ENCODE measurements around the gene CTNNB1. TPM values are rescaled to one million over a fixed set of nuclear protein-coding genes. Genes with fewer than 3 reads are reported as not detected.

Gene CTNNB1
- polyA plus RNA-seq, 1 donor from 2014 or later, result 45.7 TPM

DNA sequence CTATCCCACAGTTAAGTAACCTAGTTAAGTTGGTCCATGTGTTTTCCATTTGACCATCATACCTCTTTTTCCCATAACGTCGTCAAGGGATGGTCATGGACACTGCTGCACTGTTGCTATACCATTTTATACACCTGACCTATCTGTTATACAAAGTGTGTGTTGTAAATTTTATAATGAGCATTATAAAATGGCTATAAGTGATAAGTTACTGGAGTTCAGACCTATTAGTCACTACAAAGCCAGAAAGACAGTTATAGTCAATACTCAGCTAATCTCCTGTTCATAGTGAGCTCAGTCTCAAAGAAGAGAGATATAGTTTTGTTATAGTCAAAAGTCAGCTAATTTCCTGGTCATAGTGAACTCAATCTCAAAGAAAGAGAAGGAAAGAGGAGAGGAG lies 18.9 kb upstream of the CTNNB1 start:
- Mint-ChIP-seq H3K36me3 (no peaks in the 10 kb centered on the region), H3K9me3 (no peaks in the 10 kb centered on the region), H3K27ac (no peak overlapping the region), H3K4me1 (no peaks in the 10 kb centered on the region), H3K4me3 (no peak overlapping the region), H3K27me3 (peaks cover 16% of the 10 kb centered on the region)

DNA sequence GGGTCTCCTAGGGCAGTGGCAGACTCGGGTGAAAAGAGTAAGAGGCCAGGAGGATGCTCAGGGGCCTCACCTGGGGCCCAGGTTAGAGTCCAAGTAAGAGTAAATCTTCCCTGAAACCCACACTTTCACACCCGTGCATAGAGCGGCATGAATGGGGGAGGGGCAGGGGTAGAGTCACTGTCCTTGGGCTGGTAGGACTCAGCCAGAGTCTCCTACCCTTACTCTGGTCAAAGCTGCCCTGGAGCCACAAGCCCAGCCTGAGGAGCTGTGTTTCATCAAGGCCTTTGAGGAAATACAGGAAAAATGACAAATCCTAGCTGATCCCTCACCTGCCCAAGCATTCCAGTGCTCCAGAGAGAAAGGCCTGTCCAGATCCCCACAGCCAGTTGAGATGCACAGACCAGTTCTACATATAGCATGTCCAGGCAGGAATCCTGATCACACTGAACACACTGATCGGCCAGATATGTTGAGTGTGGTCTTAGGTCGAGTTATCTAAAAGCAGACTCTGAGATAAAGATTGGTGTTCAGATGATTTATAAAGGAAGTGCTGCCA lies 16.7 kb upstream of the CTNNB1 start:
- Mint-ChIP-seq H3K4me1 (peaks cover 0 to 1% (median 0%) of the 10 kb centered on the region in 3 donors), H3K4me3 (no peak overlapping the region), H3K27ac (no peak overlapping the region), H3K36me3 (no peaks in the 10 kb centered on the region), H3K9me3 (no peaks in the 10 kb centered on the region), H3K27me3 (peaks cover 18% of the 10 kb centered on the region)

DNA sequence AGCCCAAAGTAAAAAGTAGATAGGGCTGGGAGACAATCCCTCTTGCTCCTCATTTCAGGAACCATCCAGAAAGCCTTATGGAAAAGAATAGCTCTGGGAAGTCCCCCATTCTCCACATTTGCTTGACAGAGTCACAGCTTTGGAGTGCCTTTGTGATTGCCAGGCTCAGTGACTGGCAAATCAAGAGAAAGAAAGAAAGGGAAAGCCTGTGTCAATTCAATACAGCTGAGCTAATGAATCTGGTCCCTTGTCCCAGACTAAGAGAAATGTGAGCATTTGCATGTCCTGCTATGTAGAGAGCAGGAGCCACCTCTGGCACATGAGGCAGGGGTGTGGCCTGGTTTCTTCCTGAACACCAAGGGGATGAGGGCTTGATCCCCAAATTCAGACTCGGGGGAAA lies 14.9 kb upstream of the CTNNB1 start:
- Mint-ChIP-seq H3K27ac (no peak overlapping the region), H3K27me3 (peaks cover 18% of the 10 kb centered on the region), H3K4me1 (peaks cover 0 to 4% (median 1%) of the 10 kb centered on the region in 3 donors), H3K9me3 (no peaks in the 10 kb centered on the region), H3K4me3 (no peak overlapping the region), H3K36me3 (no peaks in the 10 kb centered on the region)

DNA sequence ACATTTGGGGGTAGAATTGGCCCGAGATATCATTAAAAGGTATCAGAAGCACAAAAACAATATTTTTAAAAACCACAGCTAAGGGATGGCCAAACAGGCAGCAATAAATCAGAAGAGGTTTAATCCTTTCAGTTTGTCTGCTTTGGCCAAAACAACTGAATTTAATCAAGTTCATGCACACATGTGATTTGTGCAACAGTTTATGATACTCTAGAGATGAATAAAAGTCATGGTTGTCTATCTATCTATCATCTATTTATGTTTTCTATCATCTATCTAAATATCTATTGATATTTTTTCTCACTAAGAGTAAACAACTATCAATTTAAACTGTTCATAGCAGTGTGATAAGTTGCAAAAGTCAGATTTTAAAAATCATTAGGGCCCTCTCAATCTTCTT lies 13.0 kb upstream of the CTNNB1 start:
- H3K4me3 Mint-ChIP-seq, result no peak overlapping the region
- H3K36me3 Mint-ChIP-seq, result no peaks in the 10 kb centered on the region
- H3K9me3 Mint-ChIP-seq, result no peaks in the 10 kb centered on the region
- H3K4me1 Mint-ChIP-seq, result peaks cover 0 to 16% (median 6%) of the 10 kb centered on the region in 3 donors
- H3K27ac Mint-ChIP-seq, result no peak overlapping the region
- peaks cover 11% of the 10 kb centered on the region for H3K27me3 Mint-ChIP-seq

DNA sequence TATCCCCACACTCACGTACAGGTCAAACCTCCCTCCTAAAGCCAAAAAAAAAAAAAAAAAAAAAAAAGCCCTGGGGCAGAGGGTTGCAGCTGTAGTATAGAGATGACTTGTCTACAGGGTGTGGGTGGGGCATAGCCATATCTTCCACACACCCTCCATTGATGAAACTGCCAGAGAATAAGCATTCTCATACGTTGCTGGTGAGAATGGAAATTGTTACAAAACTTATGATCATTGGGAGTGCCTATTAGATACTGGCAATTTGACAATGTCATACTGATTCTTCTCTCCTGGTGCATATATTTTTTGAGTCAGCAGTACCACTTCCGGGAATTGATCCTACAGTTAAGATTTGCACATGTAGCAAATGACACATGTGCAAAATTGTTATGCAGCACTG lies 11.0 kb upstream of the CTNNB1 start:
- Mint-ChIP-seq H3K4me3 (no peak overlapping the region), H3K27ac (no peak overlapping the region), H3K36me3 (no peaks in the 10 kb centered on the region), H3K27me3 (peaks cover 8% of the 10 kb centered on the region), H3K9me3 (no peaks in the 10 kb centered on the region), H3K4me1 (peaks cover 0 to 16% (median 6%) of the 10 kb centered on the region in 3 donors)

DNA sequence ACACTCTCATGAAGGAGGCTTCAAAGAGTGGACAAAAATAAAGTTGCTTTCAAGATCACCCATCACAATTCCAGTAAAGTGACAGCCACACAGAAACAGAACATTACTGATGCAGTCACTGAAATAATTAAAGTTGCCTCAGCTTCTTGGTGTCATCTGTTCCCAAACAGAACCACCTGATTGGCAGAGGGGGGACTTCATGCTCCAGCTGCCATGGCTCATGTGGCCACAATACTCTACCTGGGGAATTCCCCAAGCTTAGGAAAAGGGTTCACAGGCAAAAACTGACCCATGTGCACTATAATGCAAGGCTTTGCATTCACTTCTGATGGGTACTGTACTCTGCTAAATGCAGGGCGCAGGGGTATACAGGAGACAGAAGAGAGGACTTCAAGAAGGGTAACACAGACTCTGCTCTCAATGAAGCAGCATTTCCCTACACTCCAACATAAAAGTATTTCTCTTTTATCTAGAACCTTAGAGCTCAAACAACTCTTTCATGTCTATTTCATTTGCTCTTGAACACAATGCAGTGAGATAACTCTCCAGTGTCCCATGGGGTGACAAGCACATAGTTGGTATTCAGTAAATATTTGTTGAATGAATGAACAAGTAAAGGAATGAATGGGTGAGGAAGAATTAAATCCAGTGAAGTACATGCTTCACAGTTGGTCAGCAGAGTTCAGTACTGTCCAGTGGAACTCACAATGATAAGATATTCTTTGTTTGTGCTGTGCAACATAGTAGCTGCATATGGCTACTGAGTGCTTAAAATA lies 8.6 kb upstream of the CTNNB1 start:
- Mint-ChIP-seq H3K4me3 (no peak overlapping the region), H3K9me3 (no peaks in the 10 kb centered on the region), H3K36me3 (no peaks in the 10 kb centered on the region), H3K4me1 (peaks cover 0 to 16% (median 6%) of the 10 kb centered on the region in 3 donors), H3K27me3 (peaks cover 3% of the 10 kb centered on the region), H3K27ac (no peak overlapping the region)

DNA sequence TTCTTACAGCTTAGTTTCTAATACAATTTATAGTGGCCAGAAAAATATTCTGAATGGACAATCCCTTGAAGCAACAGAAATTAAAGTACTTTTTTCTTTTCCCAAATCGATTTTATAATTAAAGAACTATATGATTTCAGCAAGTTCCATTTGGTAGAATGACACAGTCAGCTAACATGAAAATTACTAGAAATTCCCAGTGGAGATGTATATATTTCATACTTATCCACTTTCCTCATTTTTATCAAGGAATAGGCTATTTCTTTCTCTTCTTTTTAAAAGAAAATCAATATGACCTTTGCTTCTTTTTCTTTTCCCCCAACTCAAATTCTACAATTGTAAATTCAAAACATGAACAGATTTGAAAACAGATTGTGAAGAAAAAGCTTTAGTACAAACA lies 6.4 kb upstream of the CTNNB1 start:
- no peak overlapping the region for H3K4me3 Mint-ChIP-seq
- H3K9me3 Mint-ChIP-seq, result no peaks in the 10 kb centered on the region
- peaks cover 6% of the 10 kb centered on the region for H3K27me3 Mint-ChIP-seq
- H3K4me1 Mint-ChIP-seq, result peaks cover 0 to 16% (median 4%) of the 10 kb centered on the region in 3 donors
- H3K36me3 Mint-ChIP-seq, result no peaks in the 10 kb centered on the region
- H3K27ac Mint-ChIP-seq, result no peak overlapping the region

DNA sequence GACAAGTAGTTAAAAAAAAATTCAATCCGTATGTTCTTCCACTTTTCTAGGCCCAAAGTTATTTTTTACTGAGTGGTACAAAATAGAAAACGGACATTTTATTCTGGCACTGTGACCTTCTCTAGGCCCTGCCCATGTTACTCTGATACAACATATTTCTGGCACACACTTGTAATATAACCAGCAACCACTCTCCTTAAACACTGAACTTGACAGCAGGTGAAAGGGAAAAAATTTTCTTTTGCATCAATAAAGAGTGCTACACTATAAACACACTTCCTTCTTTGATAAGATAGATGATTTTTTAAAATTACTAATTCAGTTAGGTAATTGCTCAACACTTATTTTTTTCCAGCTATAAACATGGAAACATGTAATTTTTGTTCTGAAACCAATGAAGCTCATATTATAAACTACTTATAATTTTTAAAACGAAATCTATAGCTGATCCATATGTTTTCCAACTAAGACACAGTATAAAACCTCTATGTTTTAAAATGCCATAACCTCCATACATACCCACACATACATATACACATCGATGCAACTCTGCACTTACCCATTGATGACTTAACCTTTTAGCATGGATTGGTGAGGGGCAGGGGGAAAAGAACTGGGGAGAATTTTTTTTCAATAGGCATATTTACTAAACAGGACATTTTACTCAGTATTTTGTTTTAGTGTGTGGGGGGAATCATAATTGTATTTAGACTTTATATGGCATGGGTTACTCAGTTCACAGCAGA lies 5.3 kb upstream of the CTNNB1 start:
- peak overlapping the region in 1 of 3 donors; percentile 58 for H3K27ac Mint-ChIP-seq
- H3K36me3 Mint-ChIP-seq, result no peaks in the 10 kb centered on the region
- H3K27me3 Mint-ChIP-seq, result peaks cover 6% of the 10 kb centered on the region
- peak overlapping the region in 1 of 4 donors; percentile 28 for H3K4me3 Mint-ChIP-seq
- no peaks in the 10 kb centered on the region for H3K9me3 Mint-ChIP-seq
- peaks cover 0 to 17% (median 7%) of the 10 kb centered on the region in 3 donors for H3K4me1 Mint-ChIP-seq

DNA sequence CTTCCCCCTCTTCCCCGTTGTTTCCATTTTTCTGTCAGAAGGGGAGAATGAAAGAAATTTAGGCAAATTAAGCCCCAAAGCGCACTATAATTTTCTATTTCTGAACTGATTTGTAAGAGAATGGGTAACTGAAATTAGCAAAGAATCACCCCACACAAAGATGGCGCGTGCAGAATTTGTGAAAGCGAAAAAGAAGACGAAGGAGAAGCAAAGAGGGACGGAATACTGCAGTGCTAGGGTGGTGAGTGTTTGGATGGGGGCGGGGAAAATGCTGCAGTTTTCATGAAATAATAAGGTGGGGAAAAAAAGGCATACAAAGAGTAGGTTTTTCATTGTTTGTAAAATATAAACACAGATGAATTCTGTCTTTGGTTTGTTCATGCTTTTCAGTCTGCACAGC lies 4.6 kb upstream of the CTNNB1 start:
- H3K9me3 Mint-ChIP-seq, result no peaks in the 10 kb centered on the region
- peak overlapping the region in 1 of 4 donors; percentile 28 for H3K4me3 Mint-ChIP-seq
- H3K27ac Mint-ChIP-seq, result peak overlapping the region in 1 of 3 donors; percentile 58
- H3K4me1 Mint-ChIP-seq, result peaks cover 0 to 14% (median 7%) of the 10 kb centered on the region in 3 donors
- no peaks in the 10 kb centered on the region for H3K36me3 Mint-ChIP-seq
- peaks cover 6% of the 10 kb centered on the region for H3K27me3 Mint-ChIP-seq

DNA sequence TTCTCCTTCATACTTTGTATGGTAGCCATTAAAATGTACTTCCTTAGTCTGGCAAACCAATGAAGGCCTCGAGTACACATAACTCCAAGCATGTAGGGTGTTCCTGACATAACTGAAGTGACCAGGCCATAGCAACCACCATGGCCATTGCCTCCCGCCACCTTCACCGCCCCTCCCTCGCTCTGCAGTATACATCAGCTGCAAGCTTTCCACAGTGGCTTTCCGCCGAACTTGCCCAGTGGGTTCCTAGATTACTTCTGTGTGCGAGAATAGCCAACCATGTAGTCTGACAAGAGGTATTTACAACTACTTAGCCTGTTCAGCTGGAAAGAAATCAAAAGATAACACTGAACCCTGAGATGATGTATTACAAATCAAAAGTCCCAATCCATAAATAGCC lies 3.4 kb upstream of the CTNNB1 start:
- no peaks in the 10 kb centered on the region for H3K9me3 Mint-ChIP-seq
- peaks cover 7 to 10% (median 9%) of the 10 kb centered on the region in 3 donors for H3K4me1 Mint-ChIP-seq
- peak overlapping the region in 1 of 4 donors; percentile 54 for H3K4me3 Mint-ChIP-seq
- peaks cover 6% of the 10 kb centered on the region for H3K27me3 Mint-ChIP-seq
- H3K36me3 Mint-ChIP-seq, result no peaks in the 10 kb centered on the region
- peak overlapping the region in 1 of 3 donors; percentile 57 for H3K27ac Mint-ChIP-seq

DNA sequence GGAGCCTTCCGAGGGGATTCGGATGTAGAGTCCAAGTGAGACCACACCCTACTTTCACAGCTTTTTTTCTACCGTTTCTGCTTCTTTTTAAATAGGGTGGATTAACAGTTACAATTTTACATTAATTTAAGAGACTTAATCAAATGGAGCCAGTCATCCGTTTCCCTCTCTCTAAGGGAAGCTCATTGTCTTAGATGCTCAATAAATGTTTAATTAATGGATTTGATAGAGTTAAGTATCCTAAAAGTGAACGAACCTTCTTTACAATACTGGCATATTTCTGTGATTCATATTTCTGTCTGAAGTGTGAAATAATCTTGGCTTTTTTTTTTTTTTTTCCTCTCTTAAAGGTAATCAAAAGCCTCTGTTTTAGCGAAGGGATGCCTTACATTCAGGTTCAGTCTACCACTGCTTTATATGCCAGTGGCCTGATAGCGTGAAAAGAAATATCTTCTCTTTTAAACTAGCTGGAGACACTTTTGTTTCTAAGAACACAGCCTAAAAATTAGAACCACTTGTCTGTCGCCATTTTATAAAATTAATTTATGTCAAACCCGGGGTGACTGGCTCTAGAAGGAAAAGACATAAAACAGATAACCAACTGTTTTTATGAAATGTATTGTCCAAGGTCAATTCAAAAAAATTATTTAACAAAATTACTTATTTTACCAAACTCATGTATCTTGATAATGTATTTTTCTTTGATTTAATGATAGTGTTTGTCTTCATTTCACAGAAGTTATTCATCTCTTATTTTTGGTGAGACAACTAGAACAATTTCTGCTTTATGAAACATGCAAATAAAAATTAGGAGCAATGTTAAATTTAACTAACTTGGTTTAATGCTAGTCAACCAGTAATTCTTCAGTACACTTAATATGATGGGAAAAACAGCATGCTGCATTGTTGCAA lies 2.5 kb upstream of the CTNNB1 start:
- Mint-ChIP-seq H3K4me3 (peak overlapping the region in 1 of 4 donors; percentile 54), H3K9me3 (no peaks in the 10 kb centered on the region), H3K36me3 (no peaks in the 10 kb centered on the region), H3K4me1 (peaks cover 13 to 17% (median 16%) of the 10 kb centered on the region in 3 donors), H3K27me3 (peaks cover 6% of the 10 kb centered on the region), H3K27ac (peak overlapping the region in 2 of 3 donors; percentile 16 to 57)

DNA sequence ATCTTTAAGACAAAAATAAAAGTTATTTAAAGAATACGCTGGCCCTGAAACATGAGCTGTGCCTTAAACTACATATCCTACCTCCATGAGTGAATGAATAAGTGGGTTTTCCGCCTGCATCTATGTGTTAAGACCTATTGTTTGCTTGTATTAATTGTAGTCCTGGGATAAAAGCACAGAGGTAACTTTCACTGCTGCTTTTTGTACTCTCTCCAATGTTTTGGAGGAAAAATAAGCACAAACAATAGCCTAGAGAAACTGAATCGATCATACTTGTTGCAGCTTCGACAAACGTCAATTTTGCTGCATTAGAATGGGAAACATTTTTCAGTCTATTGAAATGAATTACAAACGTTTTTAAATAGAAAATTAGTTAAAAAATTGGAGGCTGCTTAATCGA lies 1.3 kb upstream of the CTNNB1 start:
- no peaks in the 10 kb centered on the region for H3K9me3 Mint-ChIP-seq

DNA sequence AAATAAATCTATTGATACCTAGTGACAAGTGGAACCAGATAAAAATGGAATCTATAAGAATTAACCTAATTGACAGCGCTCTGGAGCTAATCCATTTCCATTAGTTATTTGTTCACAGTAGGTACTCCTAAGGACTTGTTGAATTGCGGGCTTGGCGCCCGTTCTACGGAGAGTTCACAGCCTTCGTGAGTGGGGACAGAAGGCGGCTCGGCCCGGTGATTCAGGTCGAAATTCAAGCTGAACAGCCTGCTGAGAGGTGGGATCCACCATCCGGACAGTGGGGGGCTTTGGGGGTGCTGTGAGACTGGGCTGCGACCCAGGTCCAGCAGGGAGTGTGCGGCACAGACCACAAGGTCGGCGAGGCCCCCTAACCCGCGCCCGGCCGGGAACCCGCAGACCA lies 779 bp upstream of the CTNNB1 start:
- Mint-ChIP-seq H3K4me1 (peaks cover 26 to 32% (median 31%) of the 10 kb centered on the region in 3 donors), H3K27me3 (peaks cover 6% of the 10 kb centered on the region)

More for the DNA sequence above, 1.3 kb upstream of the CTNNB1 start:
- peaks cover 6% of the 10 kb centered on the region for H3K27me3 Mint-ChIP-seq
- H3K36me3 Mint-ChIP-seq, result no peaks in the 10 kb centered on the region
- H3K27ac Mint-ChIP-seq, result peak overlapping the region; percentile 91 to 99 (median 96)
- H3K4me1 Mint-ChIP-seq, result peaks cover 23 to 30% (median 29%) of the 10 kb centered on the region in 3 donors
- H3K4me3 Mint-ChIP-seq, result peak overlapping the region in 3 of 4 donors; percentile 91 to 97 (median 96)

More for the DNA sequence above, 779 bp upstream of the CTNNB1 start:
- no peaks in the 10 kb centered on the region for H3K36me3 Mint-ChIP-seq
- peak overlapping the region; percentile 91 to 97 (median 96) for H3K4me3 Mint-ChIP-seq
- peak overlapping the region; percentile 91 to 99 (median 96) for H3K27ac Mint-ChIP-seq
- H3K9me3 Mint-ChIP-seq, result no peaks in the 10 kb centered on the region
